ENCODE measurements around the gene SLC8B1. TPM values are rescaled to one million over a fixed set of nuclear protein-coding genes. Genes with fewer than 3 reads are reported as not detected.

Gene SLC8B1
- total RNA-seq, 1 experiment from 2014 or later = 15.7 TPM

- Mint-ChIP-seq H3K36me3 (ENCODE audit: insufficient read depth, unreplicated experiment) (no peaks in the 10 kb centered on the region), H3K4me1 (ENCODE audit: insufficient read depth, unreplicated experiment) (no peaks in the 10 kb centered on the region), H3K9me3 (ENCODE audit: unreplicated experiment) (no peaks in the 10 kb centered on the region), H3K4me3 (ENCODE audit: unreplicated experiment) (no peak overlapping the region), H3K27me3 (ENCODE audit: insufficient read depth, unreplicated experiment) (peaks cover 11% of the 10 kb centered on the region), H3K27ac (ENCODE audit: low read depth, unreplicated experiment) (no peak overlapping the region)
- intact Hi-C loops (cut with micrococcal nuclease) = no loop called here
- POLR2A ChIA-PET = no interaction called here
- CTCF ChIA-PET = interaction anchor here (1.0 kb wide), 1 partner anchor 74 kb away, joined by 3 read pairs; no protein-coding TSS in a partner anchor
- BruUV-seq (replicated peaks) = no TSS peak
- TF ChIP-seq, protein P1, sequence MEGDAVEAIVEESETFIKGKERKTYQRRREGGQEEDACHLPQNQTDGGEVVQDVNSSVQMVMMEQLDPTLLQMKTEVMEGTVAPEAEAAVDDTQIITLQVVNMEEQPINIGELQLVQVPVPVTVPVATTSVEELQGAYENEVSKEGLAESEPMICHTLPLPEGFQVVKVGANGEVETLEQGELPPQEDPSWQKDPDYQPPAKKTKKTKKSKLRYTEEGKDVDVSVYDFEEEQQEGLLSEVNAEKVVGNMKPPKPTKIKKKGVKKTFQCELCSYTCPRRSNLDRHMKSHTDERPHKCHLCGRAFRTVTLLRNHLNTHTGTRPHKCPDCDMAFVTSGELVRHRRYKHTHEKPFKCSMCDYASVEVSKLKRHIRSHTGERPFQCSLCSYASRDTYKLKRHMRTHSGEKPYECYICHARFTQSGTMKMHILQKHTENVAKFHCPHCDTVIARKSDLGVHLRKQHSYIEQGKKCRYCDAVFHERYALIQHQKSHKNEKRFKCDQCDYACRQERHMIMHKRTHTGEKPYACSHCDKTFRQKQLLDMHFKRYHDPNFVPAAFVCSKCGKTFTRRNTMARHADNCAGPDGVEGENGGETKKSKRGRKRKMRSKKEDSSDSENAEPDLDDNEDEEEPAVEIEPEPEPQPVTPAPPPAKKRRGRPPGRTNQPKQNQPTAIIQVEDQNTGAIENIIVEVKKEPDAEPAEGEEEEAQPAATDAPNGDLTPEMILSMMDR (IDR thresholded peaks at IDR 0.05; ENCODE audit: unreplicated experiment) = no peak
- DNase-seq (ENCODE audit: unreplicated experiment) = no peak
Observed at GRCh38 chr12:113351089-113351488, 16.2 kb upstream of the SLC8B1 start.

GRCh38 chr12:113348849-113349536 is 14.1 kb upstream of the SLC8B1 start:
- Mint-ChIP-seq H3K4me3 (ENCODE audit: unreplicated experiment) (no peak overlapping the region), H3K27ac (ENCODE audit: low read depth, unreplicated experiment) (no peak overlapping the region), H3K27me3 (ENCODE audit: insufficient read depth, unreplicated experiment) (peaks cover 11% of the 10 kb centered on the region), H3K36me3 (ENCODE audit: insufficient read depth, unreplicated experiment) (no peaks in the 10 kb centered on the region), H3K9me3 (ENCODE audit: unreplicated experiment) (no peaks in the 10 kb centered on the region), H3K4me1 (ENCODE audit: insufficient read depth, unreplicated experiment) (no peaks in the 10 kb centered on the region)
- no peak for DNase-seq (ENCODE audit: unreplicated experiment)
- CTCF ChIA-PET = interaction anchor here (1.0 kb wide), 1 partner anchor 9 kb away, joined by 4 read pairs; no protein-coding TSS in a partner anchor
- TF ChIP-seq, protein P1 (IDR thresholded peaks at IDR 0.05; ENCODE audit: unreplicated experiment) = no peak
- POLR2A ChIA-PET = interaction anchor here (0.6 kb wide), 1 partner anchor 12 kb away, joined by 7 read pairs; no protein-coding TSS in a partner anchor
- no TSS peak for BruUV-seq (replicated peaks)
- intact Hi-C loops (cut with micrococcal nuclease) = no loop called here

DNA sequence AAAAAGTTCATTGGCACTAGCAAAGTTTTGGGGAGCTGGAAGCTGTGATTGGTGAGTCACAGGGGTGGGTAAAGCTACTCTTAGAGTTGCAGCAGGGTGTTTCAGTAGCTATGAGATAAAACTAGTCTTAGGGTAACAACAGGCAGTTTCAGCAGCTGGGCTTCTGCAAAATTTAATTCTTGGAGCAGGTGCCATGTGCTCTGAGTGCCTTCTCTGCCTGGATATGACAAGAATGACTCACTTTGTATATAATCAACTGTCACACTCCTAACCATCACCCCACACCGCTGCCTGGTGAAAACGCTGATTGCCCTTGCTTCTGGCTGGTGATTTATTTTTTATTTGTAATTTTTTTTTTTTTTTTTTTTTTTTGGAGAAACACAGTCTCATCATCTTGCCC is 13.0 kb upstream of the SLC8B1 start:
- TF ChIP-seq, protein P1 (IDR thresholded peaks at IDR 0.05; ENCODE audit: unreplicated experiment) = no peak
- Mint-ChIP-seq H3K36me3 (ENCODE audit: insufficient read depth, unreplicated experiment) (no peaks in the 10 kb centered on the region), H3K4me1 (ENCODE audit: insufficient read depth, unreplicated experiment) (no peaks in the 10 kb centered on the region), H3K9me3 (ENCODE audit: unreplicated experiment) (no peaks in the 10 kb centered on the region), H3K27ac (ENCODE audit: low read depth, unreplicated experiment) (no peak overlapping the region), H3K4me3 (ENCODE audit: unreplicated experiment) (no peak overlapping the region), H3K27me3 (ENCODE audit: insufficient read depth, unreplicated experiment) (peaks cover 10% of the 10 kb centered on the region)
- DNase-seq (ENCODE audit: unreplicated experiment) = no peak
- ChIA-PET CTCF (no interaction called here), POLR2A (no interaction called here)
- intact Hi-C loops (cut with micrococcal nuclease) = no loop called here
- no TSS peak for BruUV-seq (replicated peaks)

DNA sequence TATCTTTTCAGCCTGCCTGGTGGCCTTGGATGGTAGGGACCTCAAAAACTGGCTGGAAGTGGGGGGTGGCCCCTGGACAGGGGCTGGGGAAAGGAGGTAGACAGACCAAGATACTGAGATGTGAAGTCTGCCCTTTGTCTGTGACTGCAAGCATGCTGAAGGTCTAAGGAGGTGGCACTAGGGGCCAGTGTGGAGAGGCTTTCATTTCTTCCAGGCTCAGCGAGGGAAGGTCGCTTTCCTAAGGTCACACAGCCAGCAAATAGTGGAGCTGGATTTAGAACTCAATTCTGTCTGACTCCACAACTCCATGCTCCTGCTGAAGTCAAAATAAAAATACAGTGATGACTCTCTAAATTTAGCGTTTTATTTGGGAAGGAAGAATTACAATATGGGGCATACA is 12.2 kb upstream of the SLC8B1 start:
- Mint-ChIP-seq H3K4me1 (ENCODE audit: insufficient read depth, unreplicated experiment) (no peaks in the 10 kb centered on the region), H3K27ac (ENCODE audit: low read depth, unreplicated experiment) (no peak overlapping the region), H3K36me3 (ENCODE audit: insufficient read depth, unreplicated experiment) (no peaks in the 10 kb centered on the region), H3K9me3 (ENCODE audit: unreplicated experiment) (no peaks in the 10 kb centered on the region), H3K27me3 (ENCODE audit: insufficient read depth, unreplicated experiment) (peaks cover 2% of the 10 kb centered on the region), H3K4me3 (ENCODE audit: unreplicated experiment) (no peak overlapping the region)
- intact Hi-C loops (cut with micrococcal nuclease) = no loop called here
- no TSS peak for BruUV-seq (replicated peaks)
- DNase-seq (ENCODE audit: unreplicated experiment) = no peak
- POLR2A ChIA-PET = no interaction called here
- TF ChIP-seq, protein P1 (IDR thresholded peaks at IDR 0.05; ENCODE audit: unreplicated experiment) = no peak
- CTCF ChIA-PET = interaction anchor here (0.5 to 1.3 kb wide), 3 partner anchors 9 to 130 kb away, joined by 3 to 5 read pairs (median 3); no protein-coding TSS in a partner anchor
